ENCODE results near the gene ZSWIM5. TPM values are rescaled to one million over a fixed set of nuclear protein-coding genes. Genes with fewer than 3 reads are reported as not detected.
"Not testable (repeated sequence)": the region's sequence is repeated elsewhere in the genome, so short reads cannot be mapped to it uniquely, and the experiment has no call there.

Gene ZSWIM5
- total RNA-seq, 1 donor from 2014 or later = 2.4 TPM

DNA sequence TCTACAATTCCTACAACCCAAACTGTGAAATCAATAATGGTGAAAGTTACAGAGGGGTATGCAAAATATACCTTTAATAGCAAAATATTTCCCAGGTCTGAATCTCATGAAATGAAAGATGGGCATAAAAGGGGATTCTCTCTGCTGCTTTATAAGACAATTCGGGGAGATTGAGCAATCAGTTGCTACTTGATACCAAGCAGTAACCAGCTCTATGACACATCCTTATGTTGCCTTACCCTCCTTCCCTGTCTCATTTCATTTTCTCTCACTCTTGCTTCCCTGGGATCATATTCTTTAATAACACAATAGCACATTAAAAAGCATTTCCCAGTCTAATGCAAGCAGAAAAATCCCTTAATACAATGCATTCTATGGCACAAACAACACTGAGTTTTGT lies 29.0 kb downstream of the ZSWIM5 start:
- peaks cover 3% of the 10 kb centered on the region for H3K36me3 Mint-ChIP-seq
- no peaks in the 10 kb centered on the region for H3K27me3 Mint-ChIP-seq (ENCODE audit: low read depth)
- H3K4me3 Mint-ChIP-seq = no peak overlapping the region
- H3K4me1 Mint-ChIP-seq = no peaks in the 10 kb centered on the region
- H3K27ac Mint-ChIP-seq = no peak overlapping the region
- H3K9me3 Mint-ChIP-seq = peaks cover 20% of the 10 kb centered on the region
- TF ChIP-seq, protein P1, sequence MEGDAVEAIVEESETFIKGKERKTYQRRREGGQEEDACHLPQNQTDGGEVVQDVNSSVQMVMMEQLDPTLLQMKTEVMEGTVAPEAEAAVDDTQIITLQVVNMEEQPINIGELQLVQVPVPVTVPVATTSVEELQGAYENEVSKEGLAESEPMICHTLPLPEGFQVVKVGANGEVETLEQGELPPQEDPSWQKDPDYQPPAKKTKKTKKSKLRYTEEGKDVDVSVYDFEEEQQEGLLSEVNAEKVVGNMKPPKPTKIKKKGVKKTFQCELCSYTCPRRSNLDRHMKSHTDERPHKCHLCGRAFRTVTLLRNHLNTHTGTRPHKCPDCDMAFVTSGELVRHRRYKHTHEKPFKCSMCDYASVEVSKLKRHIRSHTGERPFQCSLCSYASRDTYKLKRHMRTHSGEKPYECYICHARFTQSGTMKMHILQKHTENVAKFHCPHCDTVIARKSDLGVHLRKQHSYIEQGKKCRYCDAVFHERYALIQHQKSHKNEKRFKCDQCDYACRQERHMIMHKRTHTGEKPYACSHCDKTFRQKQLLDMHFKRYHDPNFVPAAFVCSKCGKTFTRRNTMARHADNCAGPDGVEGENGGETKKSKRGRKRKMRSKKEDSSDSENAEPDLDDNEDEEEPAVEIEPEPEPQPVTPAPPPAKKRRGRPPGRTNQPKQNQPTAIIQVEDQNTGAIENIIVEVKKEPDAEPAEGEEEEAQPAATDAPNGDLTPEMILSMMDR (IDR thresholded peaks at IDR 0.05; ENCODE audit: unreplicated experiment) = no peak
- no peak for DNase-seq (ENCODE audit: low spot score in 2 of 2, unreplicated experiment in 2 of 2)

DNA sequence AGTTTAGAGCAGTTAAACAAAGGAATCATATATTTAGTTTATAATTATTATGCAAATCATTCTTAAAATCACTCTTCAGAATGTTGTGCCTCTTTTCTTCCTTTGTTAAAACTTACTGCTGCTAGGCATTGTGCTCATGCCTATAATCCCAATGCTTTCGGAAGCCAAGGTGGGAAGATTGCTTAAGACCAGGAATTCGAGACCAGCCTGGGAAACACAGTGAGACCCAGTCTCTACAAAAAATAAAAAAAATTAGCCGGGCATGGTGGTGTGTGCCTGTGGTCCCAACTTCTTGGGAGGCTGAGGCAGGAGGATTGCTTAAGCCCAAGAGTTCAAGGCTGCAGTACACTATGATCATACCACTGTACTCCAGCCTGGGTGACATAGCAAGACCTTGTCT lies 33.6 kb downstream of the ZSWIM5 start:
- H3K27ac Mint-ChIP-seq = no peak overlapping the region
- H3K36me3 Mint-ChIP-seq = no peaks in the 10 kb centered on the region
- no peaks in the 10 kb centered on the region for H3K27me3 Mint-ChIP-seq (ENCODE audit: low read depth)
- TF ChIP-seq, protein P1 (IDR thresholded peaks at IDR 0.05; ENCODE audit: unreplicated experiment) = no peak
- no peaks in the 10 kb centered on the region for H3K4me1 Mint-ChIP-seq
- H3K9me3 Mint-ChIP-seq = no peaks in the 10 kb centered on the region
- DNase-seq (ENCODE audit: low spot score in 2 of 2, unreplicated experiment in 2 of 2) = no peak
- no peak overlapping the region for H3K4me3 Mint-ChIP-seq

DNA sequence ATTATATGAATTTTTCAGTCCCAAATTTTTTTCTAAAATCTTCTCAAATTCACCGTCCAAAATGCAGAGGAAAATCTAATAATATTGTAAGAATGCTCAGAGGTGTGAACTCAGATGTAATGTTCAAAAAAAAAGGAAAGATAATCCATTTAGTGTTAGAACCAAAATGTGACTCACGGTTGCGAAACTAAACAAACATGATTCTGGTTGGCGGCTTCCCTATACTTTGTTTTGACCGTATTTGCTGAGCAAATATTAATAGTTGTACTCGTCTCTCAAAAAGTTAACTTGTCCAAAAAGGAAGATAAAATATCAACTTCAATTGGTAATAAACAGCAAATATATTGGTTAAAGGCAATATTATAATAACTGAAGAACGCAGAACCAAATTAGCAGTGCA lies 34.4 kb downstream of the ZSWIM5 start:
- Mint-ChIP-seq H3K4me1 (no peaks in the 10 kb centered on the region), H3K36me3 (no peaks in the 10 kb centered on the region), H3K4me3 (no peak overlapping the region), H3K27me3 (ENCODE audit: low read depth) (no peaks in the 10 kb centered on the region), H3K27ac (no peak overlapping the region), H3K9me3 (no peaks in the 10 kb centered on the region)
- no peak for DNase-seq (ENCODE audit: low spot score in 2 of 2, unreplicated experiment in 2 of 2)
- TF ChIP-seq, protein P1 (IDR thresholded peaks at IDR 0.05; ENCODE audit: unreplicated experiment) = no peak

DNA sequence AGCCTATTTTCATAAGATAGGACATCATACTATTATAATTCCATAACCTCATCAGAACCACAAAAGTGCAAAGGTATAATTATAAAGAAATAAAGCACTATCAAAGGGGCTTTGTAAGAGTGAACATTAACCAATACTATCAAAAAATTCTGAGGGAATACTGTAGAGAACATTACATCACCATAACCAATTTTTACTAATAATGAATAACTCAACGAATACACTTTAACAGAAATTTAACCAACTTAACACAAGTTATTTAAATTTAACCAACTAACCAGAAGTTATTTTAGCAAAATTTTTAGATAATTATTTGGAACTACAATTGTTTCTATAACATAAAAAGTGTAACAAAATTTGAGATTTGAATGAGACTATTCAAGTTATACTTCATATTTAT lies 34.8 kb downstream of the ZSWIM5 start:
- TF ChIP-seq, protein P1 (IDR thresholded peaks at IDR 0.05; ENCODE audit: unreplicated experiment) = no peak
- Mint-ChIP-seq H3K27me3 (ENCODE audit: low read depth) (no peaks in the 10 kb centered on the region), H3K9me3 (no peaks in the 10 kb centered on the region), H3K4me1 (no peaks in the 10 kb centered on the region), H3K27ac (no peak overlapping the region), H3K4me3 (no peak overlapping the region), H3K36me3 (no peaks in the 10 kb centered on the region)
- DNase-seq (ENCODE audit: low spot score in 2 of 2, unreplicated experiment in 2 of 2) = no peak

DNA sequence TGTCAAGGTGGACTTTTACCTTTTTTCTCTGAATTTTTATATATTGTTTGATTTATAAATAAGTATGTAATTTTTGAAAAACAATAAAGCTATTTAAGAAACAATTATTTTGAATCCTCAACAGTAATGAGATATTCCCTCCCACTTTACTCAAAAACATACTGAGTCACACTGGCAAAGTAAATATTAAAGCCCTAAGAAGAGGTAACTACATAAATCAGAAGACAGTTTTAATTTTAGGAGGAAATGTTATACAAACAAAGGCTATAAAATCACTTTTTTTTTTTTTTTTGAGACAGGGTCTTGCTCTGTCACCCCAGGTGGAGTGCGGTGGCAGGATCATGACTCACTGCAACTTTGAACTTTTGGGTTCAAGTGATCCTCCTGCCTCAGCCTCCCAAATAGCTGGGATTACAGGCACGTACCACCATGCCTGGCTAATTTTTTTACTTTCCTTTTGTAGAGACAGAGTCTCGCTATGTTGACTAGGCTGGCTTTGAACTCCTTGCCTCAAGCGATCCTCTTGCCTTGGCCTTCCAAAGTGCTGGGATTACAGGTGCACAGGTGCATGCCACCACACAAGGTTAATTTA lies 36.2 kb downstream of the ZSWIM5 start:
- no peaks in the 10 kb centered on the region for H3K4me1 Mint-ChIP-seq
- no peaks in the 10 kb centered on the region for H3K27me3 Mint-ChIP-seq (ENCODE audit: low read depth)
- no peaks in the 10 kb centered on the region for H3K36me3 Mint-ChIP-seq
- TF ChIP-seq, protein P1 (IDR thresholded peaks at IDR 0.05; ENCODE audit: unreplicated experiment) = no peak
- peaks cover 4% of the 10 kb centered on the region for H3K9me3 Mint-ChIP-seq
- DNase-seq (ENCODE audit: low spot score in 2 of 2, unreplicated experiment in 2 of 2) = no peak
- H3K27ac Mint-ChIP-seq = no peak overlapping the region
- no peak overlapping the region for H3K4me3 Mint-ChIP-seq

DNA sequence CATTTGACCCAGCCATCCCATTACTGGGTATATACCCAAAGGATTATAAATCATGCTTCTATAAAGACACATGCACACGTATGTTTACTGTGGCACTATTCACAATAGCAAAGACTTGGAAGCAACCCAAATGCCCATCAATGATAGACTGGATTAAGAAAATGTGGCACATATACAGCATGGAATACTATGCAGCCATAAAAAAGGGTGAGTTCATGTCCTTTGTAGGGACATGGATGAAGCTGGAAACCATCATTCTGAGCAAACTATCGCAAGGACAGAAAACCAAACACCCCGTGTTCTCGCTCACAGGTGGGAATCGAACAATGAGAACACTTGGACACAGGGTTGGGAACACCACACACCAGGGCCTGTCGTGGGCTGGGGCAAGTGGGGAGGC lies 38.5 kb downstream of the ZSWIM5 start:
- H3K27me3 Mint-ChIP-seq (ENCODE audit: low read depth); H3K36me3 Mint-ChIP-seq; H3K27ac Mint-ChIP-seq; DNase-seq (ENCODE audit: low spot score in 2 of 2, unreplicated experiment in 2 of 2); H3K4me1 Mint-ChIP-seq; H3K4me3 Mint-ChIP-seq: not testable (repeated sequence)
- peaks cover 24% of the 10 kb centered on the region for H3K9me3 Mint-ChIP-seq

DNA sequence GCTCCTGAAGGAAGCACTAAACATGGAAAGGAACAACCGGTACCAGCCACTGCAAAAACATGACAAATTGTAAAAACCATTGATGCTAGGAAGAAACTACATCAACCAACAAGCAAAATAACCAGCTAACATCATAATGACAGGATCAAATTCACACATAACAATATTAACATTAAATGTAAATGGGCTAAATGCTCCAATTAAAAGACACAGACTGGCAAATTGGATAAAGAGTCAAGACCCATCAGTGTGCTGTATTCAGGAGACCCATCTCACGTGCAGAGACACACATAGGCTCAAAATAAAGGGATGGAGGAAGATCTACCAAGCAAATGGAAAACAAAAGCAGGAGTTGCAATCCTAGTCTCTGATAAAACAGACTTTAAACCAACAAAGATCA lies 42.1 kb downstream of the ZSWIM5 start:
- not testable (repeated sequence) for H3K27ac Mint-ChIP-seq; H3K27me3 Mint-ChIP-seq (ENCODE audit: low read depth); H3K4me1 Mint-ChIP-seq; H3K36me3 Mint-ChIP-seq; H3K4me3 Mint-ChIP-seq; DNase-seq (ENCODE audit: low spot score in 2 of 2, unreplicated experiment in 2 of 2)
- H3K9me3 Mint-ChIP-seq = peaks cover 28% of the 10 kb centered on the region

DNA sequence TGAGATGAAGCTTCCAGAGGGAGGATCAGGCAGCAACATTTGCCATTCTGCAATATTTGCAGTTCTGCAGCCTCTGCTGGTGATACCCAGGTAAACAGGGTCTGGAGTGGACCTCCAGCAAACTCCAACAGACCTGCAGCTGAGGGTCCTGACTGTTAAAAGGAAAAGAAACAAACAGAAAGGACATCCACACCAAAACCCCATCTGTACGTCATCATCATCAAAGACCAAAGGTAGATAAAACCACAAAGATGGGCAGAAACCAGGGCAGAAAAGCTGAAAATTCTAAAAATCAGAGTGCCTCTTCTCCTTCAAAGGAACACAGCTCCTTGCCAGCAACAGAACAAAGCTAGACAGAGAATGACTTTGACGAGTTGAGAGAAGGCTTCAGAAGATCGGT lies 43.3 kb downstream of the ZSWIM5 start:
- H3K4me1 Mint-ChIP-seq; H3K27me3 Mint-ChIP-seq (ENCODE audit: low read depth); DNase-seq (ENCODE audit: low spot score in 2 of 2, unreplicated experiment in 2 of 2); H3K27ac Mint-ChIP-seq; H3K36me3 Mint-ChIP-seq; H3K4me3 Mint-ChIP-seq: not testable (repeated sequence)
- peaks cover 28% of the 10 kb centered on the region for H3K9me3 Mint-ChIP-seq

DNA sequence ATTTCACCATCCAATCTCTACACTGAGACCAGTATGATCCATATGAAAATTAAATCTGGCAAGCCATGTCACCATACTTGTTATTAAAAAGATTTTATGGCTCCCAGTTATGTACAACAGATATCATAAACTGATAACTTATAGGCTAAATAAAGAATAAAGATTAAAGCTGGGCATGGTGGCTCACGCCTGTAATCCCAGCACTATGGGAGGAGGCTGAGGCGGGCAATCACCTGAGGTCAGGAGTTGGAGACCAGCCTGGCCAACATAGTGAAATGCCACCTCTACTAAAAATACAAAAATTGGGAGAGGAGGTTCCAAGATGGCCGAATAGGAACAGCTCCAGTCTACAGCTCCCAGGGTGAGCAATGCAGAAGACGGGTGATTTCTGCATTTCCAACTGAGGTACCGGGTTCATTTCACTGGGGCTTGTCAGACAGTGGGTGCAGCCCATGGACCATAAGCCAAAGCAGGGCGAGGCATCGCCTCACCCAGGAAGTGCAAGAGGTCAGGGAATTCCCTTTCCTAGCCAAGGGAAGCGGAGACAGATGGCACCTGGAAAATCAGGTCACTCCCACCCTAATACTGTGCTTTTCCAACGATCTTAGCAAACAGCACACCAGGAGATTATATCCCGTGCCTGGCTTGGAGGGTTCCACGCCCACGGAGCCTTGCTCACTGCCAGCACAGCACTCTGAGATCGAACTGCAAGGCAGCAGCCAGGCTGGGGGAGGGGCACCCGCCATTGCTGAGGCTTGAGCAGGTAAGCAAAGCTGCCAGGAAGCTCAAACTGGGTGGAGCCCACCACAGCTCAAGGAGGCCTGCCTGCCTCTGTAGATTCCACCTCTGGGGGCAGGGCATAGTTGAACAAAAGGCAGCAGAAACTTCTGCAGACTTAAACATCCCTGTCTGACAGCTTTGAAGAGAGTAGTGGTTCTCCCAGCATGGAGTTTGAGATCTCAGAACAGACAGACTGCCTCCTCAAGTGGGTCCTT lies 44.1 kb downstream of the ZSWIM5 start:
- not testable (repeated sequence) for H3K27ac Mint-ChIP-seq; H3K4me1 Mint-ChIP-seq; H3K36me3 Mint-ChIP-seq; H3K27me3 Mint-ChIP-seq (ENCODE audit: low read depth); DNase-seq (ENCODE audit: low spot score in 2 of 2, unreplicated experiment in 2 of 2); H3K4me3 Mint-ChIP-seq
- peaks cover 28% of the 10 kb centered on the region for H3K9me3 Mint-ChIP-seq

Measured in mesothelial cell of epicardium (in vitro differentiated cells).